SK-N-SH (cell line): ENCODE data around the gene FGF8. TPM values are rescaled to one million over a fixed set of nuclear protein-coding genes. Genes with fewer than 3 reads are reported as not detected.
A peak's percentile ranks its signal among the peaks of the same experiment; 100 is the strongest.

ENCODE experiments used
- CTCF ChIA-PET: fragments of 300-600, 350-600 bp; formaldehyde crosslinking; extraction: SDS; loops from one replicate; lab custom pipeline; 2021; lab: Yijun Ruan, JAX
- POLR2A ChIA-PET: fragments of 350-600 bp; sonication (Branson Sonifier 250); formaldehyde crosslinking; extraction: SDS; loops from one replicate; lab custom pipeline; 2020; ENCODE audit warnings: antibody characterized with exemption, inconsistent platforms; lab: Yijun Ruan, JAX
- DNase-seq: peaks from one replicate; pipeline ENCODE4 v3.0.0; 2012
- H2AFZ ChIP-seq: fragments of 200-600 bp; sonication (generic); 2 replicates; pipeline ENCODE4 v1.8.1; 2016; ENCODE audit warnings: antibody characterized with exemption, mild to moderate bottlenecking, low read depth
- H3F3A ChIP-seq: fragments of 200-600 bp; sonication (generic); replicated peaks from 2 replicates; pipeline ENCODE3; 2016; ENCODE audit warnings: antibody characterized with exemption, mild to moderate bottlenecking; ENCODE audit not compliant: insufficient read depth
- H3K27ac ChIP-seq, 2 experiments: fragments of 200-500 bp in 1 of 2; fragments of 200-600 bp in 1 of 2; sonication (Bioruptor generic) in 1 of 2; sonication (generic), shearing (Covaris generic) in 1 of 2; 2 replicates each; pipeline versions ENCODE4 v1.5.1 to v1.6.1; 2014 to 2016; ENCODE audit warnings: low read depth in 2 of 2, inconsistent platforms in 1 of 2, low read length in 1 of 2, mild to moderate bottlenecking in 1 of 2, mixed read lengths in 1 of 2
- H3K27me3 ChIP-seq: fragments of 200-600 bp; sonication (generic), shearing (Covaris generic); 2 replicates; pipeline ENCODE4 v1.6.1; 2016; ENCODE audit warnings: mixed run types; ENCODE audit not compliant: insufficient read depth
- H3K36me3 ChIP-seq, 2 experiments: fragments of 200-500 bp in 1 of 2; fragments of 200-600 bp in 1 of 2; sonication (Bioruptor generic) in 1 of 2; sonication (generic) in 1 of 2; replicated peaks in 1 of 2; 2 replicates each; pipeline versions ENCODE3 to v1.5.1; 2014 to 2016; ENCODE audit warnings: low read length in 1 of 2, mild to moderate bottlenecking in 1 of 2; ENCODE audit not compliant: insufficient read depth in 2 of 2, control insufficient read depth in 1 of 2
- H3K4me1 ChIP-seq, 2 experiments: fragments of 200-500 bp in 1 of 2; fragments of 200-600 bp in 1 of 2; sonication (Bioruptor generic) in 1 of 2; sonication (generic), shearing (Covaris generic) in 1 of 2; 2 replicates each; pipeline versions ENCODE4 v1.5.1 to v1.6.1; 2014 to 2016; ENCODE audit warnings: low read depth in 1 of 2, low read length in 1 of 2, mixed run types in 1 of 2; ENCODE audit not compliant: insufficient read depth in 2 of 2, control insufficient read depth in 1 of 2
- H3K4me2 ChIP-seq: fragments of 200-600 bp; sonication (generic), shearing (Covaris generic); 2 replicates; pipeline ENCODE4 v1.6.1; 2017; ENCODE audit warnings: mixed run types
- H3K4me3 ChIP-seq, 2 experiments: fragments of 200-500 bp in 1 of 2; fragments of 200-600 bp in 1 of 2; sonication (Bioruptor generic) in 1 of 2; sonication (generic), shearing (Covaris generic) in 1 of 2; 2 replicates each; pipeline versions ENCODE4 v1.5.1 to v1.8.1; 2014 to 2016; ENCODE audit warnings: low read depth in 2 of 2, inconsistent platforms in 1 of 2, low read length in 1 of 2, mild to moderate bottlenecking in 1 of 2, mixed read lengths in 1 of 2, moderate library complexity in 1 of 2
- H3K79me2 ChIP-seq: fragments of 200-600 bp; sonication (generic); 2 replicates; pipeline ENCODE4 v1.8.1; 2017; ENCODE audit warnings: mild to moderate bottlenecking; ENCODE audit not compliant: insufficient read depth
- H3K9ac ChIP-seq: fragments of 200-600 bp; sonication (generic); 2 replicates; pipeline ENCODE4 v1.6.1; 2017; ENCODE audit warnings: mixed run types
- H3K9me2 ChIP-seq: fragments of 200-600 bp; sonication (generic); 2 replicates; pipeline ENCODE4 v1.6.1; 2017; ENCODE audit warnings: mixed run types
- H3K9me3 ChIP-seq: fragments of 200-600 bp; sonication (generic); 2 replicates; pipeline ENCODE4 v1.6.1; 2017; ENCODE audit warnings: mixed run types, mild to moderate bottlenecking, moderate library complexity
- H4K20me1 ChIP-seq: fragments of 200-600 bp; sonication (generic); 2 replicates; pipeline ENCODE4 v1.6.1; 2017; ENCODE audit warnings: mild to moderate bottlenecking, mixed run types; ENCODE audit not compliant: insufficient read depth
- CHD2 ChIP-seq: fragments of 150-350 bp; IDR thresholded peaks from 2 replicates; pipeline ENCODE4 v1.6.1; 2018; ENCODE audit warnings: low read length; ENCODE audit not compliant: partially characterized antibody
- EP300 ChIP-seq, 2 experiments: IDR thresholded peaks; 2 replicates each; pipeline versions ENCODE4 v1.4.0 to v1.6.1; 2012; ENCODE audit warnings: borderline replicate concordance in 1 of 2, low read depth in 1 of 2, low read length in 1 of 2
- EZH2phosphoT487 ChIP-seq: fragments of 200-600 bp; sonication (generic); IDR thresholded peaks from 2 replicates; pipeline ENCODE4 v1.6.1; 2017; ENCODE audit warnings: low read depth, mixed run types, mild to moderate bottlenecking, antibody characterized with exemption, moderate library complexity, borderline replicate concordance
- FOSL2 ChIP-seq: IDR thresholded peaks from 2 replicates; pipeline ENCODE4 v1.4.0; 2012; ENCODE audit warnings: low read depth, mild to moderate bottlenecking, moderate library complexity, borderline replicate concordance
- FOXM1 ChIP-seq: IDR thresholded peaks from 2 replicates; pipeline ENCODE4 v1.4.0; 2012; ENCODE audit warnings: low read depth, mild to moderate bottlenecking
- GATA2 ChIP-seq: sonication (generic); formaldehyde crosslinking; IDR thresholded peaks from 2 replicates; pipeline ENCODE4 v1.5.0; 2020; ENCODE audit warnings: mild to moderate bottlenecking, missing genetic modification reagents
- MEF2A ChIP-seq: IDR thresholded peaks from 2 replicates; pipeline ENCODE4 v1.4.0; 2012; ENCODE audit warnings: low read depth, borderline replicate concordance
- MXI1 ChIP-seq: IDR thresholded peaks from 2 replicates; pipeline ENCODE4 v1.6.1; 2012; ENCODE audit warnings: mild to moderate bottlenecking, low read depth, low read length, improper control_type of control experiment
- RCOR1 ChIP-seq: fragments of 150-350 bp; IDR thresholded peaks from 2 replicates; pipeline ENCODE4 v1.6.1; 2017; ENCODE audit warnings: antibody characterized with exemption, low read length
- SIN3A ChIP-seq: IDR thresholded peaks from 2 replicates; pipeline ENCODE4 v1.6.1; 2012; ENCODE audit warnings: low read depth, mild to moderate bottlenecking, low read length, moderate library complexity, borderline replicate concordance
- SMC3 ChIP-seq: IDR thresholded peaks from 2 replicates; pipeline ENCODE4 v1.6.1; 2012; ENCODE audit warnings: low read depth, low read length, improper control_type of control experiment
- TAF1 ChIP-seq: IDR thresholded peaks from 2 replicates; pipeline ENCODE4 v1.6.1; 2012; ENCODE audit warnings: low read depth, mild to moderate bottlenecking, low read length, moderate library complexity, borderline replicate concordance
- YY1 ChIP-seq: IDR thresholded peaks from 2 replicates; pipeline ENCODE4 v1.4.0; 2012; ENCODE audit warnings: low read depth, mild to moderate bottlenecking
- WGBS: methylation state at CpG from one replicate; pipeline ENCODE4 v1.1.6; 2017; ENCODE audit warnings: low lambda C conversion rate; 5-methylcytosine and 5-hydroxymethylcytosine counted together
- polyA plus RNA-seq, 3 experiments: library from polyadenylated mRNA; depleted of rRNA; stranded (reverse); fragments of >200 nt; gene quantifications; 2 replicates each; pipeline ENCODE4 v1.2.3, GENCODE V29; 2012
- TF ChIP-seq, protein P1 (sequence below): fragments of 150-350 bp; IDR thresholded peaks from 2 replicates; pipeline ENCODE4 v1.6.1; 2017; ENCODE audit warnings: antibody characterized with exemption, low read length, low read depth, borderline replicate concordance
- TF ChIP-seq, protein P2 (sequence below): IDR thresholded peaks from 2 replicates; pipeline ENCODE4 v1.4.0; 2012; ENCODE audit warnings: low read depth
- TF ChIP-seq, protein P3 (sequence below): IDR thresholded peaks from 2 replicates; pipeline ENCODE4; 2012

FGF8 gene
- polyA plus RNA-seq, 1 of the 3 experiments (the other 2 are of a cell fraction): not detected

GRCh38 chr10:101824736-101825135, 48.8 kb upstream of the FGF8 start:
- no peak overlapping the region for H3K27ac ChIP-seq
- WGBS: 100% methylated on average over 2 of the region's 2 CpGs
- CTCF ChIA-PET: interaction anchor here (0.7 to 1.3 kb wide), 3 partner anchors 11 to 248 kb away, joined by 3 to 6 read pairs (median 5); no protein-coding TSS in a partner anchor
- no peaks in the 10 kb centered on the region; the same call in none of the 2 replicates for H3K79me2 ChIP-seq
- no peaks in the 10 kb centered on the region for H3K9me2 ChIP-seq
- H3K4me1 ChIP-seq: peaks cover 0 to 5% of the 10 kb centered on the region in 2 experiments; a peak in 1 of 4 replicates
- no peaks in the 10 kb centered on the region for H3K9me3 ChIP-seq
- no peak overlapping the region for H2AFZ ChIP-seq
- POLR2A ChIA-PET: no interaction called here
- no peaks in the 10 kb centered on the region for H3K27me3 ChIP-seq
- H3K36me3 ChIP-seq: no peaks in the 10 kb centered on the region
- no peak overlapping the region for H3K4me3 ChIP-seq
- H3K4me2 ChIP-seq: no peak overlapping the region
- no peaks in the 10 kb centered on the region for H3F3A ChIP-seq
- no peaks in the 10 kb centered on the region for H4K20me1 ChIP-seq
- no peak for DNase-seq
- TF ChIP-seq, protein P1, sequence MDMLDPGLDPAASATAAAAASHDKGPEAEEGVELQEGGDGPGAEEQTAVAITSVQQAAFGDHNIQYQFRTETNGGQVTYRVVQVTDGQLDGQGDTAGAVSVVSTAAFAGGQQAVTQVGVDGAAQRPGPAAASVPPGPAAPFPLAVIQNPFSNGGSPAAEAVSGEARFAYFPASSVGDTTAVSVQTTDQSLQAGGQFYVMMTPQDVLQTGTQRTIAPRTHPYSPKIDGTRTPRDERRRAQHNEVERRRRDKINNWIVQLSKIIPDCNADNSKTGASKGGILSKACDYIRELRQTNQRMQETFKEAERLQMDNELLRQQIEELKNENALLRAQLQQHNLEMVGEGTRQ: no peak
- no peak for TF ChIP-seq SIN3A
- no peak overlapping the region for H3K9ac ChIP-seq

- Histone ChIP-seq H3K4me1 (peaks cover 6 to 15% of the 10 kb centered on the region in 2 experiments; a peak in 2 of 4 replicates), H3K9me3 (no peaks in the 10 kb centered on the region), H3K36me3 (peaks cover 0 to 8% of the 10 kb centered on the region in 2 experiments), H3K9ac (peak overlapping the region; percentile 57), H3K27me3 (no peaks in the 10 kb centered on the region)
- WGBS: 29% methylated on average over 14 of the region's 14 CpGs
- TF ChIP-seq FOXM1 (no peak), MEF2A (no peak), GATA2 (no peak), SIN3A (no peak), YY1 (no peak), SMC3 (no peak), EZH2phosphoT487 (no peak), EP300 (IDR thresholded peaks at IDR 0.05; ENCODE audit: borderline replicate concordance in 1 of 2, low read depth in 1 of 2, low read length in 1 of 2) (no peak), RCOR1 (no peak), TAF1 (no peak), MXI1 (peak; percentile 43; the same call in 1 of the 2 replicates), CHD2 (no peak), FOSL2 (no peak)
- TF ChIP-seq, protein P2, sequence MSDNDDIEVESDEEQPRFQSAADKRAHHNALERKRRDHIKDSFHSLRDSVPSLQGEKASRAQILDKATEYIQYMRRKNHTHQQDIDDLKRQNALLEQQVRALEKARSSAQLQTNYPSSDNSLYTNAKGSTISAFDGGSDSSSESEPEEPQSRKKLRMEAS: 0 out of 2 replicates have a peak, but pooled peaks have one; percentile 6
- TF ChIP-seq, protein P3, sequence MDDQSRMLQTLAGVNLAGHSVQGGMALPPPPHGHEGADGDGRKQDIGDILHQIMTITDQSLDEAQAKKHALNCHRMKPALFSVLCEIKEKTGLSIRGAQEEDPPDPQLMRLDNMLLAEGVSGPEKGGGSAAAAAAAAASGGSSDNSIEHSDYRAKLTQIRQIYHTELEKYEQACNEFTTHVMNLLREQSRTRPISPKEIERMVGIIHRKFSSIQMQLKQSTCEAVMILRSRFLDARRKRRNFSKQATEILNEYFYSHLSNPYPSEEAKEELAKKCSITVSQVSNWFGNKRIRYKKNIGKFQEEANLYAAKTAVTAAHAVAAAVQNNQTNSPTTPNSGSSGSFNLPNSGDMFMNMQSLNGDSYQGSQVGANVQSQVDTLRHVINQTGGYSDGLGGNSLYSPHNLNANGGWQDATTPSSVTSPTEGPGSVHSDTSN: no peak
- TF ChIP-seq, all 33 proteins: peak for 2
- peak overlapping the region; percentile 61 to 77 for H3K27ac ChIP-seq
- H3K9me2 ChIP-seq: no peaks in the 10 kb centered on the region
- H3K4me2 ChIP-seq: peak overlapping the region; percentile 85
- peaks cover 42% of the 10 kb centered on the region for H3K79me2 ChIP-seq
- peaks cover 4% of the 10 kb centered on the region for H3F3A ChIP-seq
- CTCF ChIA-PET: interaction anchor here (0.8 to 3.5 kb wide), 10 partner anchors 16 to 605 kb away, joined by 3 to 14 read pairs (median 4); partner anchors contain the start of gene KCNIP2
- DNase-seq: no peak
- H4K20me1 ChIP-seq: peaks cover 39% of the 10 kb centered on the region
- POLR2A ChIA-PET: interaction anchor here (0.7 to 1.6 kb wide), 9 partner anchors 8 to 1459 kb away, joined by 3 to 10 read pairs (median 4); no protein-coding TSS in a partner anchor
- peak overlapping the region; percentile 48 to 58 for H3K4me3 ChIP-seq
- H2AFZ ChIP-seq: peak overlapping the region; percentile 70
These were observed 43.1 kb upstream of the FGF8 start for GRCh38 chr10:101818872-101819633.
